Measurements from ENCODE around the gene PRKCZ. TPM values are rescaled to one million over a fixed set of nuclear protein-coding genes. Genes with fewer than 3 reads are reported as not detected.

The PRKCZ gene
- total and polyA plus RNA-seq, 9 of the 15 experiments (the other 6 are each of a cell fraction or from before 2014, with no cell fraction given) = 0.07 to 3.1 (median 1.3) TPM

GRCh38 chr1:2212532-2213491 is 162.6 kb downstream of the PRKCZ start (continued):
- no peak for TF ChIP-seq CC2D1A (IDR thresholded peaks at IDR 0.05)
- peak in 1 of 3 experiments; percentile 50; a peak in 1 of 6 replicates for TF ChIP-seq ZBTB11 (CRISPR knock-in tag; IDR thresholded peaks at IDR 0.05)
- TF ChIP-seq PYGO2 (tag; IDR thresholded peaks at IDR 0.05) = no peak
- no peak for TF ChIP-seq ZNF318 (IDR thresholded peaks at IDR 0.05; ENCODE audit: borderline replicate concordance in 1 of 2, low read depth in 1 of 2)
- TF ChIP-seq ATF2 (CRISPR knock-in tag; IDR thresholded peaks at IDR 0.05) = peak; percentile 82
- TF ChIP-seq TCFL5 (CRISPR knock-in tag; conservative IDR thresholded peaks at IDR 0.05) = no peak
- TF ChIP-seq, protein P1, sequence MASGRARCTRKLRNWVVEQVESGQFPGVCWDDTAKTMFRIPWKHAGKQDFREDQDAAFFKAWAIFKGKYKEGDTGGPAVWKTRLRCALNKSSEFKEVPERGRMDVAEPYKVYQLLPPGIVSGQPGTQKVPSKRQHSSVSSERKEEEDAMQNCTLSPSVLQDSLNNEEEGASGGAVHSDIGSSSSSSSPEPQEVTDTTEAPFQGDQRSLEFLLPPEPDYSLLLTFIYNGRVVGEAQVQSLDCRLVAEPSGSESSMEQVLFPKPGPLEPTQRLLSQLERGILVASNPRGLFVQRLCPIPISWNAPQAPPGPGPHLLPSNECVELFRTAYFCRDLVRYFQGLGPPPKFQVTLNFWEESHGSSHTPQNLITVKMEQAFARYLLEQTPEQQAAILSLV (tag; IDR thresholded peaks at IDR 0.05) = no peak
